ENCODE results near the gene PNPLA7.
"Not testable (repeated sequence)": the region's sequence is repeated elsewhere in the genome, so short reads cannot be mapped to it uniquely, and the experiment has no call there.

PNPLA7 gene

GRCh38 chr9:137550231-137550621, at the start of gene PNPLA7:
Gene PNPLA7, minus strand, starts transcription at chr9:137550402. Its CDS starts 205 bp downstream, at chr9:137550197.
- peak; percentile 31 for DNase-seq (ENCODE audit: low spot score)

GRCh38 chr9:137598943-137599342, 48.7 kb upstream of the PNPLA7 start:
- no peak for DNase-seq (ENCODE audit: low spot score)

GRCh38 chr9:137596577-137596976, 46.4 kb upstream of the PNPLA7 start:
- DNase-seq (ENCODE audit: low spot score) = not testable (repeated sequence)

- no peak for DNase-seq (ENCODE audit: low spot score)
Measured at GRCh38 chr9:137593176-137593575, 43.0 kb upstream of the PNPLA7 start.

GRCh38 chr9:137592767-137593166, 42.6 kb upstream of the PNPLA7 start:
- DNase-seq (ENCODE audit: low spot score) = no peak

GRCh38 chr9:137590469-137591383, 40.5 kb upstream of the PNPLA7 start, which contains the start of gene ZMYND19:
Gene ZMYND19, minus strand, starts transcription at chr9:137590512. Its CDS starts 249 bp downstream, at chr9:137590263.
- DNase-seq (ENCODE audit: low spot score) = peak; percentile 79

- no peak for DNase-seq (ENCODE audit: low spot score)
Measured at GRCh38 chr9:137590123-137590468, 39.9 kb upstream of the PNPLA7 start.

- no peak for DNase-seq (ENCODE audit: low spot score)
Measured at GRCh38 chr9:137589441-137590122, 39.4 kb upstream of the PNPLA7 start.

- DNase-seq (ENCODE audit: low spot score) = no peak
Measured at GRCh38 chr9:137588891-137589290, 38.7 kb upstream of the PNPLA7 start.

GRCh38 chr9:137588311-137588710, 38.1 kb upstream of the PNPLA7 start:
- no peak for DNase-seq (ENCODE audit: low spot score)

GRCh38 chr9:137586854-137587253, 36.7 kb upstream of the PNPLA7 start:
- DNase-seq (ENCODE audit: low spot score) = no peak

GRCh38 chr9:137583957-137584356, 33.8 kb upstream of the PNPLA7 start:
- DNase-seq (ENCODE audit: low spot score) = no peak

- DNase-seq (ENCODE audit: low spot score) = no peak
Measured at GRCh38 chr9:137583347-137583746, 33.1 kb upstream of the PNPLA7 start.

- DNase-seq (ENCODE audit: low spot score) = peak; percentile 26
Measured at GRCh38 chr9:137582286-137582860, 32.2 kb upstream of the PNPLA7 start.

- no peak for DNase-seq (ENCODE audit: low spot score)
Measured at GRCh38 chr9:137581361-137582285, 31.4 kb upstream of the PNPLA7 start.

- no peak for DNase-seq (ENCODE audit: low spot score)
Measured at GRCh38 chr9:137580954-137581322, 30.7 kb upstream of the PNPLA7 start.

GRCh38 chr9:137580209-137580953, 30.2 kb upstream of the PNPLA7 start:
- DNase-seq (ENCODE audit: low spot score) = no peak

GRCh38 chr9:137579259-137579604, 29.0 kb upstream of the PNPLA7 start:
- DNase-seq (ENCODE audit: low spot score) = no peak

GRCh38 chr9:137578518-137579258, 28.5 kb upstream of the PNPLA7 start, which contains the start of gene DPH7:
Gene DPH7, minus strand, starts transcription at chr9:137578925. Its CDS starts 148 bp downstream, at chr9:137578777.
- DNase-seq (ENCODE audit: low spot score) = peak; percentile 89

- peak; percentile 54 for DNase-seq (ENCODE audit: low spot score)
Measured at GRCh38 chr9:137575716-137576411, 25.7 kb upstream of the PNPLA7 start.

Data from kidney capillary endothelial cell (primary cell).